NB4 (cell line): ENCODE measurements around the gene FAM110D.
A peak's percentile ranks its signal among the peaks of the same experiment; 100 is the strongest.

Experiments
- DNase-seq: peaks from one replicate; pipeline ENCODE4 v3.0.0; 2010; ENCODE audit warnings: low read depth
- H3K4me3 ChIP-seq: one replicate; pipeline ENCODE4 v1.5.1; 2011; ENCODE audit warnings: mild to moderate bottlenecking, low read depth, low read length, moderate library complexity
- CTCF ChIP-seq: IDR thresholded peaks from one replicate; pipeline ENCODE4 v1.5.1; 2012; ENCODE audit warnings: low read depth, low read length
- MAX ChIP-seq: IDR thresholded peaks from 2 replicates; pipeline ENCODE4 v1.6.1; 2011; ENCODE audit warnings: low read depth, low read length
- MYC ChIP-seq: IDR thresholded peaks from 2 replicates; pipeline ENCODE4 v1.6.1; 2011; ENCODE audit warnings: low read depth, low read length
- POLR2A ChIP-seq: IDR thresholded peaks from 2 replicates; pipeline ENCODE4 v1.6.1; 2011; ENCODE audit warnings: mild to moderate bottlenecking; ENCODE audit not compliant: insufficient read length; ENCODE audit errors: extremely low read depth

FAM110D gene

GRCh38 chr1:26158908-26159742, at the start of gene FAM110D:
FAM110D (plus strand) TSS chr1:26159079; CDS start chr1:26161292, 2,213 bp downstream.
- no peak within 1 kb of the TSS for H3K4me3 ChIP-seq
- no peak for TF ChIP-seq MAX
- DNase-seq: no peak

- DNase-seq: no peak
- TF ChIP-seq POLR2A (no peak), MAX (no peak), MYC (no peak), CTCF (no peak)
- no peak overlapping the region for H3K4me3 ChIP-seq
Observed at GRCh38 chr1:26109229-26110164, 49.4 kb upstream of the FAM110D start.

GRCh38 chr1:26110731-26111529, 47.9 kb upstream of the FAM110D start:
- peak overlapping the region; percentile 70 for H3K4me3 ChIP-seq
- TF ChIP-seq POLR2A (peak; percentile 56), MAX (no peak)
- peak; percentile 84 for DNase-seq

GRCh38 chr1:26111530-26112406, 47.1 kb upstream of the FAM110D start, which contains the start of gene PDIK1L:
PDIK1L (plus strand) TSS chr1:26111824; CDS start chr1:26114309, 2,485 bp downstream.
- TF ChIP-seq CTCF: no peak
- TF ChIP-seq MAX: peak; percentile 56
- TF ChIP-seq POLR2A: peak; percentile 79
- TF ChIP-seq MYC: peak; percentile 25
- peak; percentile 96 for DNase-seq
- H3K4me3 ChIP-seq: peak within 1 kb of the TSS; percentile 89

- H3K4me3 ChIP-seq: peak overlapping the region; percentile 89
- peak; percentile 56 for DNase-seq
- TF ChIP-seq MAX (no peak), MYC (no peak), CTCF (no peak), POLR2A (no peak)
Observed at GRCh38 chr1:26112407-26112775, 46.5 kb upstream of the FAM110D start.
